NCI-H524 treated with DMSO at 0.1 percent for 48 hours (cell line): ENCODE measurements around the gene WNT3.
"Not testable (repeated sequence)": the region's sequence is repeated elsewhere in the genome, so short reads cannot be mapped to it uniquely, and the experiment has no call there.

Source experiments
- DNase-seq: peaks from one replicate; lab custom pipeline; 2025; lab: John Stamatoyannopoulos, UW

WNT3 gene

GRCh38 chr17:46813920-46814319 lies 4.6 kb downstream of the WNT3 start:
- no peak for DNase-seq

GRCh38 chr17:46812624-46813318 lies 5.7 kb downstream of the WNT3 start:
- DNase-seq = no peak

GRCh38 chr17:46811978-46812583 lies 6.4 kb downstream of the WNT3 start:
- DNase-seq = no peak

GRCh38 chr17:46810837-46811236 lies 7.7 kb downstream of the WNT3 start:
- no peak for DNase-seq

GRCh38 chr17:46809110-46809571 lies 9.4 kb downstream of the WNT3 start:
- DNase-seq = peak; percentile 26

GRCh38 chr17:46805771-46806170 lies 12.7 kb downstream of the WNT3 start:
- DNase-seq = no peak

GRCh38 chr17:46803544-46803943 lies 14.9 kb downstream of the WNT3 start:
- DNase-seq = no peak

GRCh38 chr17:46802800-46803199 lies 15.7 kb downstream of the WNT3 start:
- DNase-seq = no peak

GRCh38 chr17:46800573-46800972 lies 17.9 kb downstream of the WNT3 start:
- DNase-seq = peak; percentile 27

- no peak for DNase-seq
These were observed 21.4 kb downstream of the WNT3 start for GRCh38 chr17:46796956-46797530.

GRCh38 chr17:46796524-46796923 lies 22.0 kb downstream of the WNT3 start:
- no peak for DNase-seq

- no peak for DNase-seq
These were observed 22.4 kb downstream of the WNT3 start for GRCh38 chr17:46796084-46796483.

GRCh38 chr17:46795379-46795952 lies 23.0 kb downstream of the WNT3 start:
- no peak for DNase-seq

GRCh38 chr17:46794318-46794717 lies 24.2 kb downstream of the WNT3 start:
- DNase-seq = no peak

- no peak for DNase-seq
These were observed 25.0 kb downstream of the WNT3 start for GRCh38 chr17:46793541-46793940.

GRCh38 chr17:46793023-46793422 lies 25.5 kb downstream of the WNT3 start:
- not testable (repeated sequence) for DNase-seq

GRCh38 chr17:46792071-46792470 lies 26.4 kb downstream of the WNT3 start:
- no peak for DNase-seq

- no peak for DNase-seq
These were observed 27.0 kb downstream of the WNT3 start for GRCh38 chr17:46791531-46791930.

- DNase-seq = no peak
These were observed 28.3 kb downstream of the WNT3 start for GRCh38 chr17:46790216-46790615.

- no peak for DNase-seq
These were observed 28.9 kb downstream of the WNT3 start for GRCh38 chr17:46789610-46790009.

- no peak for DNase-seq
These were observed 29.7 kb downstream of the WNT3 start for GRCh38 chr17:46788796-46789195.

GRCh38 chr17:46788300-46788699 lies 30.2 kb downstream of the WNT3 start:
- DNase-seq = no peak

- DNase-seq = no peak
These were observed 31.0 kb downstream of the WNT3 start for GRCh38 chr17:46787478-46787877.
